Adrenal gland (tissue), 5 donors: ENCODE measurements around the gene GFER.
"Not testable (repeated sequence)": the region's sequence is repeated elsewhere in the genome, so short reads cannot be mapped to it uniquely, and the experiment has no call there.

Experiments used
- CTCF ChIP-seq, 6 experiments: fragments of 450-650 bp in 4 of 6; fragments of 200-600 bp in 2 of 6; sonication (generic) in 1 of 6; IDR thresholded peaks; 1 replicate in 5 of 6; 2 replicates in 1 of 6; pipeline versions ENCODE4 v1.5.1 to v1.8.0; 2016 to 2021; ENCODE audit warnings: antibody characterized with exemption in 6 of 6, mild to moderate bottlenecking in 2 of 6, moderate library complexity in 1 of 6
- POLR2A ChIP-seq, 2 donors: fragments of 450-650 bp; IDR thresholded peaks; one replicate each; pipeline ENCODE4 v1.6.1; 2017; ENCODE audit warnings: antibody characterized with exemption in 2 of 2, mild to moderate bottlenecking in 2 of 2, moderate library complexity in 1 of 2
- donor health status: DM: no; HTN: no; CAD: no.

DNA sequence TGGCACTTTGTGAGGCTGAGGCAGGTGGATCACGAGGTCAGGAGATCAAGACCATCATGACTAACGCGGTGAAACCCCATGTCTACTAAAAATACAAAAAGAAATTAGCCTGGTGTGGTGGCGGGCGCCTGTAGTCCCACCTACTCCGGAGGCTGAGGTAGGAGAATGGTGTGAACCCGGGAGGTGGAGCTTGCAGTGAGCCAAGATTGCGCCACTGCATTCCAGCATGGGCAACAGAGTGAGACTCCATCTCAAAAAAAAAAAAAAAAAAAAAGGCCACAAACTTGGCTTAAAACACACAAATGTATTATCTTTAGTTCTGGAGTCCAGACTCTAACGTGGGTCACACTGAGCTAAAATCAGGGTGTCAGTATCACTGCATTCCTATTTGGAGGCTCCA lies 27.7 kb downstream of the GFER start:
- not testable (repeated sequence) for TF ChIP-seq CTCF, POLR2A (IDR thresholded peaks at IDR 0.05)
